Measurements from ENCODE around the gene NCOA1.

Gene NCOA1

DNA sequence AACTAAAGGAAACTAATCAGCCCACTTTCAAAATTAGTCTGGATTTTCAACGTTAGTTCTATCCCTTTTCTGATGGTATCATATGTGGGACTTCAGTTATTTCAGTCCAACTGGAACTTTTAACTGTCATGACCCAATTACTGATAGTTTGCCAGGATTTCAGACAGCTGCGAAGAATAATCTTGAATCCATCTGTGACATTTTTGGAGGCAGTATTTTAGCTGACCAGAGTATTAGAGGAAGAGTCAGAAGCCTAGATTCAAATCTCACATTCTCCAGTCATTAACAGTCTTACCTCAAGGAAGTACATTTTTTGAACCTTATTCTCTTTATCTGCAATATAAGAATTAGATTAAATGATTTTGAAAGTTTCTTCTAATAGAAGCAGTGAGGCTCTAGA, 220.8 kb downstream of the NCOA1 start:
- no peak for DNase-seq

DNA sequence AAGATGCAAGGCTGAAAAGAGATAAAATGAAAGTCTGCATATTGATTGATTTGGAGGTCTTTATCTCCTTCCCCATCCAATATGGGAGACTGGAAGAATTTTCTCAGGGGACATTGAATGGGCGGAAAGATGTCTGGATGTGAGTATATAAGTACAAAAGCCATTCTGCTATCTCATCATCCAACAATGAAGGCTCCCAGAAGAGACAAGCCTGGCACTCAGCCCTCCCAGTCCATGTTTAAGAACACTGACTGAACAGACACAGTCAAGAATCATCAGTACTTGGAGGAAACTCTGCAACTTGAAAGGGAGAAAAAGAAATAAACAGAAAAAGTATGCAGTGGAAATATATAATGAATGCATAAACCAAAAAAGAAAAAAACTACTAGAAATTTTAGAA, 221.2 kb downstream of the NCOA1 start:
- no peak for DNase-seq

DNA sequence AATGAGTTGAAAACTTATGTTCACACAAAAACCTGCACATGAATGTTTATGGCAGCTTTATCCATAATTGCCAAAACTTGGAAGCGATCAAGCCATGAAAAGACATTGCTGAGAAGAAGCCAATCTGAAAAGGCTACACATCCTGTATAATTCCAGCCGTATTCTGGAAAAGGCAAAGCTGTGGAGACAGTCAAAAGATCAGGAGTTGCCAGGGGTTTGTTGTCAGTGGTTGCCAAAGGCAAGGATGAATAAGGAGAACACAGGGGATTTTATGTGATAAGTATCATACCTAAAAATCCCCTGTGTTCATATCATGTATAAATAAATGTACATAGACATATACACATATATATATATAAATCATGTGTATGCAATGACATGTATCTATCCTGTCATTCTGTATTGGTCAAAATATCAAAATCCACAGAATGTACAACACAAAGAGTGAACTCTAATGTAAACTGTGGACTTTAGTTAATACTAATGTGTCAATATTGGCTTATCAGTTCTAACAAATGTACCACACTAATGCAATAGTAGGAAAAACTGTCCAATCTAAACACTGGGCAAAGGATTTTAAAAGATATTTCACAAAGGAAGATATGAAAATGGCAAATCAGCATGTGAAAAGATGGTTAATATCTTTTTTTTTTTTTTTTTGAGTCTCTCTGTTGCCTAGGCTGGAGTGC, 226.4 kb downstream of the NCOA1 start:
- no peak for DNase-seq

DNA sequence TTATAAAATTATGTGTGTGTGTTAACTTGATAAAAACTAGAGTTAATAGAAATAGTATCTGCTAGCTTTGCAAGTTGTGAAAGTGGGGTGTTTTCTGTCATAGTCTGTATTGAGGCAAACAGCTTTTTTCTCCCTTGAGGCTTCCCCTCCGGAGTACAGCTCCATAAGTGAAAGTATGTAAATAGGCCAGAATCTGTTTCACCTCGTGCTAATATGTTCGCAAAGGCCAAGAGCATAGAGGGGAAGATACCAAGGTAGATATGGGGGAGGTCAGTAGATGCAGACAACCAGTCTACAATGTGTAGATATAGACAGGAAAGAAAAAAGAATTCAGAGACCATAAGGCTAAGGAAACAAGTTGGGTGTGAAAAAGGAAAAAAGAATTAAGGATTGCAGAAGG, 229.3 kb downstream of the NCOA1 start:
- DNase-seq = no peak

DNA sequence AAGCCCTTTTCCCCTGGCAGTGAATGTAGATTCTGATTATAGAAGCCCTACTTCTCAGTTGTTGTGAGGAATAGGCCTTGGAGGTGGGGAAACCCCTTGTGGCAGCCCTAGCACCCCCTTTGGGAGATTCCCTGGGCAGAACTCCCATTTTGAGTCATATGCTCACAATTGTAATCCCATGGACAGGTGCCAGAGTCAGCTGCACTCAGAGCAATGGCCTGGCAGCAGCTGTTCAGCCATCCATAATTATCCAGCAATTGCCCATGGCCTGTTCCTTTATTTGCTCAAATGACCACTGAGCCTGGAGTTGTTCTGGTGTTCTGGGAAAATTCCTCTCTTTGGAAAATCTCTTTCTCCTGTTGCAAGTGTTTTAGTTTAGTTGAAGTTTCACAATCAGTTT, 230.4 kb downstream of the NCOA1 start:
- peak; percentile 81 to 85 for DNase-seq

DNA sequence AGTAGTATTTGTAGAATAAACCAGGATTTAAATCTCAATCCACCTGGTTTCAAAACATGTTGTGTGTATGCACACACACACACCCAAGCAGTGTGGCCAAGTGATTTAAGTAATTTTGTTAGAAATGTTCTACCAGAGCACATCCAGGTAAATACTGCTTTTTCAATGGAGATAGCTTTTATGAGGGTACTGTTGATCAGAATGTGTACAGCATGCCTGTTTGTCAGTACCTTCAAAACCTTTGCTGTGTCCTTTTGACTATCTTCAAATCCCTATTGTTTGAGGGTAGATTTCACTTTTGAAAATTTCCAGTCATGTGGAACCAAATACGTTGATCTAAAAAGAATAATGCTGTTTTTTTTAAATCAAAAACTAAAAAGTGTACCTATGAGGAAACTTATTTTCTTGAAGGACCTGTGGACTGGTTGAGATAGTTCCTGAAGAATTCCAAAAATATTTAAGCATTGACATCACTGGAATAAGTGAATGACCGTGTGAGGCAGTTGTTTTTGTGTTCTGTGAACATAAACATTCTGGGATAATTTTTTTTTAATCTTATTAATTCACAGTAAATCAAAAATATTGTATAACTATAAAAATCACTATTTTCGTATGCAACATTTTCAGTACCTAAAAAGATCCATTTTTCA, 231.2 kb downstream of the NCOA1 start:
- no peak for DNase-seq

DNA sequence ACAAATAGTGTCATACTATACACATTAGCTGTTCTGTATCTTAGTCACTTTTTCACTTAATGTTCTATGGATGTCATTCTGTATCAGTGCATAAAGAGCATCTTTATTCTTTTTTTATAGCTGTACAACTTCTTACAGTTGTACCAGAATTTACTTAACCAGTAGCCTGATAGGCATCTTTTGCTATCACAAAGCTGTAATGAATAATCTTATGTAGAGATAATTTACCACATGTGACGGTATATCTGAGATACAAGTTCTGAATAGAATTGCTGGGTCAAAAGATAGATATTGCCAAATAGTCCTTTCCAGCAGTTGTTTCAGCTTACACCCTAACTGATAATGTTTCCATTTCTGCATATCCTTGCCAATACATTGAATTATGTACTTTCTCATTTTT, 232.1 kb downstream of the NCOA1 start:
- DNase-seq = no peak

DNA sequence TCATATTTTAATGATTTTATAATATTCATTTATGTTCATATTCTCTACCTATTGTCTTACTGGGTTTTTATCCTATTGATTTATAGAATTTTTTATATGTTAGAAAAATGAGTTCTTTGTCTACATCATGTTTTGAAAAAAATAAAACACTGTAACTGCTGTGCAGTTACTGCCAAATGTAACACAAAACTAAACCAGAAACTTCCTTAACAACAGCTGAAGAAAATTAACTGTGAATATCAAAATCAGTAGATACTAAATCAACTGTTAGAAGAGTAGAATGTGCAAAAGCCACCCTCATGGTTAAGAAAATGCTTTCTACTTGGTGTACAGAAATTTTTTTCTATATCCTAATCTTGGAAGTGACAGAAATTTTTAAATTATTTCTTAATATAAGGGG, 232.6 kb downstream of the NCOA1 start:
- no peak for DNase-seq

DNA sequence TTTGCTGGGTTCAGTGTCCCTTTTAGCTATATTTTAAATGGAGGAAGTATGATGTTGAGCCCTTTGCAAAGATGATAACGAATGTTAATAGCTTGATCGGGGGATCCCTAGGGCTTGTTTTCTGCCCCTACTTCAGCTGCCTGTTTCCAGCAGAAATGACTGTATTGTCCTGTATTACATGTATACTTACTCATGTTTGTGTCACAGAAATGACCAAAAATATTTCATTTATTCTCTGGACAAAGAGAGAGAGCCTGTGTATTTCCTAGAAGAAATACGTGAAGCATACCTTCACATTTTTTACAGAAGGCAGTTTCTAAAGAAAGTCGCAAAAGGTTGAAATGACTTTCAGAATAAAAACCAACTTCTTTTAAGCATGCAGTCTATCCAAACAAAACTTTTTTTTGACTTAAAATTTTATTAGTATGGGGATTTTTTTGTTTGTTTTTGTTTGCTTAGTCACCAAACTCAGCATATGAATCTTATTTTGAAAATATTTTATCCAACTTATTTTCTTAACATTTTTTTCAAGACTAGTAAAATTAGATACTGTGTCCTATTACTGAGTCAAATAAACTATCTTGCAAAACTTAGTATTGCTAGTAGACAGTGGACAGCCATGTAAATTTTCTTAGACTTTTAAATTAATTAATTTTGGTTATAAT, 233.2 kb downstream of the NCOA1 start:
- no peak for DNase-seq

DNA sequence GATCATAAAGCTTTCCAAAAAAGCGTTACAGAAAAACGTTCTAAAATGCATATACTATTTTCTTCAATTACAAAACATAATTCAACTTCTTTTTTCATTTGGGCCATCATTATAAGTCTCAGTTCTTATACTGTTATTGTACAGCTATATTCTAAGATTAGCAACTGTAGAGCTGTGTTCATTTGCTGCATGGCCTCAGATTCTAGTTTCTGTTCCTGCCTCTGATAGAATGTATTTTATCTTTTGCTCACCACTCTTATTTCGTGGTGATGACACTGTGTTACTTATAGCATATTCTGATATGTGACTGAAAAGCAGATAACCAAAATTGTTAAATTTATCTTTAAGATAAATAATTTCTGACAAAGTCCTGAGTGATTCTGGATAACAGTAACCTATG, 234.9 kb downstream of the NCOA1 start:
- no peak for DNase-seq

DNA sequence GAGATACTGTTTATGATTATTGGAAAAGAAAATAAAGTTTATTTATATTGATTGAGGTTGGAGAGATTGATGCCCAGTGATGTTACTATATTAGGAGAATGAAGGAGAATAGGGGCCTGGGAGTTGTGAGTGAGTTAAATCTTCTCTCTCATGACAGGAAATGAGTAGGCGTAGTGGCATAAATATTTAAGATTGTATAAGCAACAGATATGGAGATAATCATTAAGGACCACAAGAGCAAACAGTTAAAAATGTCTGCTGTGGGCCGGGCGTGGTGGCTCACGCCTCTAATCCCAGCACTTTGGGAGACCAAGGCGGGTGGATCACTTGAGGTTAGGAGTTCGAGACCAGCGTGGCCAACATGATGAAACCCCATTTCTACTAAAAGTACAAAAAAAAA, 239.4 kb downstream of the NCOA1 start:
- DNase-seq = no peak

DNA sequence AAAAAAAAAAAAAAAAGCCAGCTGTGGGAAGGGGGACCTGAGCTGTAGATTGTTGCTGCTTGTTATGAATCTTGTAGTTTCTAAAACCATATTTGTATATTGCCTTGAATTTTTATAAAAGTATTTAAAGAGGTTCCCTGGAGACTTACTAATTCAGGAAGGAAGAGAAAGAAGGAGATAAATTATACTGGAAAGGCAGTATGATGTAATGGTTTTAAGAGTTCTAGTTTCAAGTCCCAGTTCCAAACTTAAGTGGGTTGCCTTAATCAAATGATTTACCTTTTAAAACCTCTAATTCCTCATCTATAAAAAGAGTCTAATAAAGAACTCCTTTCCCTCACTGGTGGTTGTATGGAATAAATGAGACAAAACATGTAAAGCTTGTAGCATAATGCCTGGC, 240.0 kb downstream of the NCOA1 start:
- no peak for DNase-seq

DNA sequence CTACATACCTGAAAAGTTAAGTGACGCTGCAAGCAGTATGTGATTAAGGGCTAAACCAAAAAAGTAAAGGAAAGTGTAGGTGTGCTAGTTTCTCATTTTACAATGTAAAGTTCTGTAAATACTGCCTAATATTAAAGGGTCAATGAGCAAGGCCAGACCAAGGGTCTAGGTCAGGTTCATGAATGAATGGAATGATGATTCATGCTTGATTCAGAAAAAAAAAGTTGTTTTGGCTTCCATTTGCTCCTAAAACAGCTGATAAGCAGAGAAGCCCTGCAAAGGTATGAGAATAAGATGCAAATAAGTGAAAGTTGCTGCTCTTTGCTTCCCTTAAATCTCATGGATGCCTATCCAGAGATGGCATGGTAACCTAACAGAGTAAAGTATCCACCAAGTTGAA, 240.9 kb downstream of the NCOA1 start:
- no peak for DNase-seq

DNA sequence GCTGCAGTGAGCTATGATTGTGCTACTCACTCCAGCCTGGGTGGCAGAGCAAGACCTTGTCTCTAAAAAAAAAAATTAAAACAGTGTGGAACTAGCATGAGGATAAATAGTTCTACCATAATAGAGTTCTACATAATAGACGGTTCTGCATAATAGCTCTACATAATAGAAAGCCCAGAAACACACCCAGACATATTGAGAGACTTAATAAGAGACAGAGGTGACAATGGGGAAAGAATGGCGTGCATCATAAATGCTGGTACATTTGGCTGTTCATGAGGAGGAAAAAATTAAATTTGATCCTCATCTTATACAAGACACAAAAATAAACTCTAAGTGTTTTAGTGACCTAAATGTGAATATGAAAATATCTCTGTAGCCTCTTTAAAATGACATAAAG, 243.7 kb downstream of the NCOA1 start:
- no peak for DNase-seq

DNA sequence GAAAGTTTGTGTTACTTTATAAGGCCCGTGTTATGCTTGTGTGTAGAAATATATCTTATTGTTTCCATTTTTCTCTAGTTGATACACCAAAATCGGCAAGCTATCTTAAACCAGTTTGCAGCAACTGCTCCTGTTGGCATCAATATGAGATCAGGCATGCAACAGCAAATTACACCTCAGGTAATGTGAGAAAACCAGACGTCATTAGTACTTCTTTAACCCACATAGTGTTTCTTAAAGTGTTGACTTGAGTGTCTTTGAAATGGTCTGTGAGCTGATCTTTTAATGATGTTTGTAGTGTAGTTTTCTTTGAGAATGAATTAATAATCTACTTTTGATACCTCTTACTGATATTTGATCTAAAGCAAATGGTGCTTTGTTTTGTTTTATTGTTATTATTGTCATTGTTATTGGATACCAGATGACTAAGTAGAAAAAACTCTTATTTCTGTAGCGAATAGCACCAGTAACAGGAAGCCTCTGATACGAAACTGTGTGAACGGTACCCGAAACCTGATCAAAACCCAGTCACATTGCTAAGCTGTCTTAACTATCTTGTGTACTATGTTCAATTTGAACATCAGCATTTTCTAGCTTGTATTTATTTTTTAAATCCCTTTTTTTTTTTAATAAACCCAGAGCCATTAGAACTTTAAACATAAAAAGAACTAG, 248.4 kb downstream of the NCOA1 start:
- no peak for DNase-seq

DNA sequence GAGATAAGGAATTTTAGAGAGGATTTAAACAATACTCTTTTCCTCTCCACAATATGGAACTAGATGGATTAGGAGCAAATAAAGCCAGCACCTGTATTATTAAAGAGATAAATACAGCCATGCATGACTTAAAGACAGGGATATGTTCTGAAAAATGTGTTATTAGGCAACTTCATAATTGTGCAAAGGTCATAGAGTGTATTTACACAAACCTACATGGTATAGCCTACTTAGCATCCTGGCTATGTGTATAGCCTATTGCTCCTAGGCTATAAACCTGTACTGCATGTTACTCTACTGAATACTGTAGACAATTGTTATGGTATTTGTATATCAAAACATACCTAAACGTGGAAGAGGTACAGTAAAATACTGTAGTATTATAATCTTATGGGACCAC, 249.1 kb downstream of the NCOA1 start:
- DNase-seq = no peak

DNA sequence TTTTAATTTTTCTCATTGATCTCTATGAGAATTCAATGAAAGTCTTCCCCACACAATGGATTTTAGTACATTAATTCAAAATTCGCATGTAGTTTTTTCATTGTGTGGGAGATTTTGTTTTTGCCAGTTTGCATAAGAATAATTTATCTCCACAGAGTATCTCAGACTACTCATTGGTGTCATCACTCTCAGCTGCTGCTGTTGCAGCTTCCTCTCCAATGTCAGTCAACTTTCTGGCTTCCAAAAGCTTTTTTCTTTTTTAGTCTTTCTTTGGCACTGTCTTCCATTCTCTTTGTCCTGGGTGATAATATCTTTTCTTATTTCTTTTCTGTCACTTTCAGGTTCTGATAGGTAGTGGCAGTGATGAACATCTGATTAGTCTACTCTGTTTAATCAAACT, 251.7 kb downstream of the NCOA1 start:
- DNase-seq = no peak

DNA sequence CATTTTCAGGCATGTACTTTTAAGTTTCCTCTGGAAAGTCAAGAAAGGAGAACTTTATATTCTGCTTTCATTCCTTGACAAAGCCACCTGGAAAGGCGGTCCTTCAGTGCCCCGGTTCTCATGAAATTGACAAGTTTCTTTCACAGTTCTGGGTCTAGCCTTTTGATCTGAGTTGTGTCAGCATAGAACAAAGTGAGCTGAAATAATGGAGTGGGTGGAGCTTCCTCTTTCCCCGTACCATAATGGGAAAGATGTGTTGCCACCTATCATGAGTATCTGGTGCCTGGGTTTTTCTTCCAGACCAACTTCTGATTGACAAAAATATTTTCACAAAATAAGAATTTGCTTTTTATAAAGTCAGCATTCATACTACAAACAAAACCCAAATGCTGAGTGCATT, 252.9 kb downstream of the NCOA1 start:
- DNase-seq = no peak

DNA sequence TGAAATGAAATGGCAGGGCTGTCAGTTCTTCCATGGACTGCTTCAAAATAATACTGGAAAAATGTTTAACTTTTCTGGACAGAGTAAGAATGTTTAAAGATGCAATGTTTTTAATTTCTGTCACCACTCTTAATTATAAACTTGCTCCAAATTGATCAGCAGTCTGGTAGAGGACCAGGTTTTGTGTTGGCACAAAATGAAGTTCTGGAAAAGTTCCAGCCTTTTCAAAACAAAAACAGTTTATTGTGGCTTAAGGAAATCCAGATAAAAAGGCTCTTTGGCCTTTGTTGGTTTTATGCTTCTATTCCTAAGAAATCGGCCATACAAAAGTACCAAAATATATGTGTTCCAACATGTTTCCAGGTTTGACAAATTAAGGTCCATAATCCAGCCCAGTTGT, 253.3 kb downstream of the NCOA1 start:
- no peak for DNase-seq

DNA sequence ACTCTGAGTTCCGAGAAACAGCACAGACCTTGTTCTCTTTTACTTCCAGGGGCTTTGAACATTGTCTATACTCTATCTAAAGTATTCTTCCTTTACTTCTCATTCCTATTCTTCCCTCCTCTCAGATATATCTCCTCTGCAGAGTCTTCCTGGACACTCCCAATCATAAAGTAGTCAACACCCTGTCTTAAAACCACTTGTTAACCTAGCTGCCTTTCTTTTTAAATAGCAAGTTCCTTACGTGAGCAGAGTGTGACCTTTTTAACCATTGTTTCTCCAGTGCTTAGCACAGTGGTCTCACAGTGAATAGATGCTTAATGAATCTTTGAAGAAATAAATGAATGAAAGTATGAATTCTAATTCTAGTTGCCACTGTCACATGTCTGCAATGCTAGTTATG, 254.8 kb downstream of the NCOA1 start:
- DNase-seq = no peak

DNA sequence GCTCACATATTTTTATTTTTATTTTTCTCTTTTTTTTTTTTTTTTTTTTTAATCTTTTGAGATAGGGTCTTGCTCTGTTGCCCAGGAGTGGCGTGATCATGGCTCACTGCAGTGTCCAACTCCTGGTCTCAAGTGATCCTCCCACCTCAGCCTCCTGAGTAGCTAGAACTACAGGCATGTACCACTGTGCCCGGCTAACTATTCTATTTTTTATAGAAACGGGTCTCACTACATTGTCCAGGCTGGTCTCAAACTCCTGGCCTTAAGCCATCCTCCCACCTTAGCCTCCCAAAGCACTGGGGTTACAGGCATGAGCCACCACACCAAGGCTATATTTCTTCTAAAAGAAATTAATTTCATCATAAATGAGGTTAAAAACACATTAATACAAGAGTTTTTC, 256.2 kb downstream of the NCOA1 start:
- no peak for DNase-seq

DNA sequence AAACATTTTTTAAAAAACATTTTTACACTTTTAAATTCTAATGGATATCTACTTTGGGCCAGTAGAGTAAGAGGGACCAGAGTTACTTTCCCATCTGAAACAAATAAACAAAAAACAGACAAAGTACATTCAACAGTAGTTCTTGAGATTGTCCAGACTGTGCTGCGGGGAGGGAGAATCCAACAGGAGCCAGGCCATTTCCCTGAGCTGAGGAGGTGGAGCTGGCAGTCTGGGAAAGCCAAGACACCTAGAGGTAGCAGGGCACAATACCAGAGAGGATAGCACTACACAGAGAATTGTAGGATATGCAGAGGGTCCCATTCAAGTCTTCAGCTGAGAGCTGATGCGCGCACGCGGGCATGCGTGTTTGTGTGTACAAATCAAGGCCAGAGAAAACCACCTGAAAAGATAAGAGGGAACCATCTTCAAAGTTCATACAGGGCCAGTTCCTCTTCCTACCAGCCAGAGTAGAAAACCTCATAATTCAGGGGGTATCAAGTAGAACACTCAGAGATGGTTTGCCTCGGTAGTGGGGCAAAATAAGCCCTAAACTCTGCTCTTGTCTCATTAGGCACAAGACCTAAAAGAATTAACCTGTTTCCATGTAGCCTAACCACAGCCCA, 258.1 kb downstream of the NCOA1 start:
- no peak for DNase-seq

DNA sequence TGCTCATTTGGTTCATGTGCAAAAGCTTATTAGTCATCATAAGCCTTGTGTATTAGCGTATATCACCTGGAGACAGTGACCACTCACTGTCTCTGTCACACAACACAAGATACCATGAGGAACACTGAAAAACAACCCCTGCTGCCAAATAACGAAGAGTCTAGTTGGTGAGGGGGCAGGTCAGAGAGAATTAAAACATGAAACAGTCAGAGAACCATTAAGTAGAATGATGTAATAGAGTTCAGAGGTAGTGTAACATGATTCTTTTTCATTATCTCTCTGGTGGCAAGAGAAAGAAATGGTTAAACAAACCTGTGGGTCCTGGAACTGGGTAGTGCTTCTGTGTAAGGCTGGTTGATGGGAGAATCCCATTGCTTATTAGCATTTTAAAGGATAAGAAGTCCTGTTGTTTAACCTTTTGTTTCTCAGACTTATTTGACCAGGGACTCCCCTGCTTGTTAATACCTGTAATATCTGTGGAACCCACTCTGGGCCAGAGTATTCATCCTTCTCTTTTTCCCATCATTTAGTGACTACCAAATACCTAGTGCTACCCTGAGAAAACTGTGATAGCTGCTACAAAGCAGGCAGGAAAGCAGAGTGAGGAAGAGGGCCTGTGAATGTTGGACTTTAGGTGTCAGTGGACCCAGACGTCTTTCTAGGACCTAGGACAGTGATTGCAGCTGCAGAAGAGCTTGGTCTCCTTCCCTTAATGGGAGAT, 264.1 kb downstream of the NCOA1 start:
- peak in 1 of 2 experiments; percentile 1 for DNase-seq

All from SHP77 (cell line).